OCI-M1 (cell line): ENCODE measurements around the gene SCGB3A2.
A peak's percentile ranks its signal among the peaks of the same experiment; 100 is the strongest.

ENCODE experiments used
- DNase-seq: peaks from one replicate; lab custom pipeline; 2025; lab: John Stamatoyannopoulos, UW

The SCGB3A2 gene

GRCh38 chr5:147878066-147878759, at the start of gene SCGB3A2:
TSS of gene SCGB3A2 (plus strand) at chr5:147878711. CDS start at chr5:147878804, 93 bp downstream.
- no peak for DNase-seq

GRCh38 chr5:147830035-147830434, 48.5 kb upstream of the SCGB3A2 start:
- DNase-seq: peak; percentile 55

GRCh38 chr5:147831465-147831864, 47.0 kb upstream of the SCGB3A2 start, which contains the start of gene SPINK1:
TSS of gene SPINK1 (minus strand) at chr5:147831671. CDS start at chr5:147831577, 94 bp downstream.
- DNase-seq: no peak

GRCh38 chr5:147832541-147832940, 46.0 kb upstream of the SCGB3A2 start:
- DNase-seq: no peak

- no peak for DNase-seq
Observed at GRCh38 chr5:147835386-147835798, 43.1 kb upstream of the SCGB3A2 start.

GRCh38 chr5:147836439-147836838, 42.1 kb upstream of the SCGB3A2 start:
- DNase-seq: peak; percentile 36

GRCh38 chr5:147842869-147843268, 35.6 kb upstream of the SCGB3A2 start:
- no peak for DNase-seq

- no peak for DNase-seq
Observed at GRCh38 chr5:147844846-147845245, 33.7 kb upstream of the SCGB3A2 start.

GRCh38 chr5:147845618-147846017, 32.9 kb upstream of the SCGB3A2 start:
- DNase-seq: no peak

GRCh38 chr5:147849226-147849625, 29.3 kb upstream of the SCGB3A2 start:
- no peak for DNase-seq

- DNase-seq: no peak
Observed at GRCh38 chr5:147851578-147851977, 26.9 kb upstream of the SCGB3A2 start.

- DNase-seq: no peak
Observed at GRCh38 chr5:147852365-147852764, 26.1 kb upstream of the SCGB3A2 start.

- no peak for DNase-seq
Observed at GRCh38 chr5:147853372-147853987, 25.0 kb upstream of the SCGB3A2 start.

GRCh38 chr5:147854331-147854730, 24.2 kb upstream of the SCGB3A2 start:
- DNase-seq: no peak

GRCh38 chr5:147854894-147855773, 23.4 kb upstream of the SCGB3A2 start:
- DNase-seq: no peak

- no peak for DNase-seq
Observed at GRCh38 chr5:147855774-147856069, 22.8 kb upstream of the SCGB3A2 start.

- no peak for DNase-seq
Observed at GRCh38 chr5:147856801-147857200, 21.7 kb upstream of the SCGB3A2 start.

GRCh38 chr5:147857302-147858129, 21.0 kb upstream of the SCGB3A2 start:
- peak; percentile 71 for DNase-seq

GRCh38 chr5:147858565-147858964, 19.9 kb upstream of the SCGB3A2 start:
- DNase-seq: no peak

- DNase-seq: no peak
Observed at GRCh38 chr5:147859962-147860640, 18.4 kb upstream of the SCGB3A2 start.

- DNase-seq: no peak
Observed at GRCh38 chr5:147860641-147861025, 17.9 kb upstream of the SCGB3A2 start.
